HAP-1 (cell line): ENCODE data around the gene LIX1L.
A peak's percentile ranks its signal among the peaks of the same experiment; 100 is the strongest.

Source experiments
- DNase-seq, 2 experiments: peaks; one replicate each; pipeline ENCODE4 v3.0.0-alpha.2; 2016 to 2020; ENCODE audit warnings: low spot score in 2 of 2
- H3K27me3 ChIP-seq: fragments of 250-450 bp; sonication (Bioruptor Pico); 2 replicates; pipeline ENCODE4 v1.5.1; 2020; ENCODE audit warnings: low read depth, mild to moderate bottlenecking, moderate library complexity
- H3K36me3 ChIP-seq: fragments of 250-450 bp; sonication (Bioruptor Pico); replicated peaks from 2 replicates; pipeline ENCODE4 v1.5.1; 2020; ENCODE audit warnings: mild to moderate bottlenecking
- H3K4me1 ChIP-seq: fragments of 250-450 bp; sonication (Bioruptor Pico); 2 replicates; pipeline ENCODE4 v1.5.1; 2020; ENCODE audit warnings: mild to moderate bottlenecking
- H3K4me3 ChIP-seq: fragments of 250-450 bp; sonication (Bioruptor Pico); 2 replicates; pipeline ENCODE4 v1.5.1; 2020; ENCODE audit warnings: mild to moderate bottlenecking, moderate library complexity
- H3K9me3 ChIP-seq: fragments of 250-450 bp; sonication (Bioruptor Pico); 2 replicates; pipeline ENCODE4 v1.5.1; 2020; ENCODE audit warnings: mild to moderate bottlenecking, moderate library complexity
- in situ Hi-C: fragments of 300-500 bp; cut with MboI; formaldehyde crosslinking; loops from 3 replicates; pipeline ENCODE4 v1.14.3; 2020; ENCODE audit warnings: low sequenced_read_pairs, inconsistent platforms, mixed read lengths

The LIX1L gene

GRCh38 chr1:145957443-145958319 lies at the start of gene LIX1L:
TSS of gene LIX1L (minus strand) at chr1:145958017. CDS start at chr1:145957927, 90 bp downstream.
- peaks cover 31% of the 10 kb centered on the region for H3K4me1 ChIP-seq
- no peaks in the 10 kb centered on the region for H3K36me3 ChIP-seq
- H3K9me3 ChIP-seq, result no peaks in the 10 kb centered on the region
- H3K27me3 ChIP-seq, result no peaks in the 10 kb centered on the region
- DNase-seq, result peak; percentile 98 to 99
- in situ Hi-C loops, result no loop called here
- peak within 1 kb of the TSS; percentile 46 for H3K4me3 ChIP-seq

- DNase-seq, result no peak
- peaks cover 5% of the 10 kb centered on the region for H3K4me1 ChIP-seq
- in situ Hi-C loops, result no loop called here
- no peak overlapping the region for H3K4me3 ChIP-seq
- no peaks in the 10 kb centered on the region for H3K36me3 ChIP-seq
- no peaks in the 10 kb centered on the region for H3K9me3 ChIP-seq
- H3K27me3 ChIP-seq, result no peaks in the 10 kb centered on the region
Measured at GRCh38 chr1:146001709-146002108, 43.9 kb upstream of the LIX1L start.

GRCh38 chr1:145999321-146000024 lies 41.7 kb upstream of the LIX1L start:
- Histone ChIP-seq H3K9me3 (no peaks in the 10 kb centered on the region), H3K4me1 (peaks cover 10% of the 10 kb centered on the region), H3K27me3 (no peaks in the 10 kb centered on the region), H3K36me3 (peaks cover 10% of the 10 kb centered on the region), H3K4me3 (no peak overlapping the region)
- DNase-seq, result no peak
- in situ Hi-C loops, result no loop called here

GRCh38 chr1:145997718-145998023 lies 39.9 kb upstream of the LIX1L start:
- H3K4me1 ChIP-seq, result peaks cover 12% of the 10 kb centered on the region
- no peak for DNase-seq
- H3K4me3 ChIP-seq, result no peak overlapping the region

GRCh38 chr1:145997016-145997717 lies 39.4 kb upstream of the LIX1L start:
- H3K36me3 ChIP-seq, result peaks cover 26% of the 10 kb centered on the region
- in situ Hi-C loops, result no loop called here
- no peaks in the 10 kb centered on the region for H3K27me3 ChIP-seq
- H3K4me1 ChIP-seq, result peaks cover 12% of the 10 kb centered on the region
- H3K4me3 ChIP-seq, result peak overlapping the region; percentile 50
- DNase-seq, result no peak
- H3K9me3 ChIP-seq, result no peaks in the 10 kb centered on the region

More at GRCh38 chr1:145997718-145998023, 39.9 kb upstream of the LIX1L start:
- in situ Hi-C loops, result no loop called here
- Histone ChIP-seq H3K9me3 (no peaks in the 10 kb centered on the region), H3K36me3 (peaks cover 26% of the 10 kb centered on the region), H3K27me3 (no peaks in the 10 kb centered on the region)

- Histone ChIP-seq H3K9me3 (no peaks in the 10 kb centered on the region), H3K4me1 (peaks cover 12% of the 10 kb centered on the region), H3K27me3 (no peaks in the 10 kb centered on the region), H3K4me3 (peak within 1 kb of the TSS; percentile 50), H3K36me3 (peaks cover 26% of the 10 kb centered on the region)
- in situ Hi-C loops, result no loop called here
- peak; percentile 91 to 98 for DNase-seq
Measured at GRCh38 chr1:145996433-145997015, 38.7 kb upstream of the LIX1L start, which contains the start of gene TXNIP. TSS of gene TXNIP (minus strand) at chr1:145996579. CDS start at chr1:145996266, 313 bp downstream.

GRCh38 chr1:145995964-145996432 lies 38.2 kb upstream of the LIX1L start:
- Histone ChIP-seq H3K4me3 (peak overlapping the region; percentile 50), H3K4me1 (peaks cover 12% of the 10 kb centered on the region), H3K36me3 (peaks cover 26% of the 10 kb centered on the region), H3K9me3 (no peaks in the 10 kb centered on the region), H3K27me3 (no peaks in the 10 kb centered on the region)
- in situ Hi-C loops, result no loop called here
- peak in 1 of 2 experiments; percentile 29 for DNase-seq

- Histone ChIP-seq H3K4me1 (peaks cover 12% of the 10 kb centered on the region), H3K4me3 (peak overlapping the region; percentile 50), H3K27me3 (no peaks in the 10 kb centered on the region), H3K9me3 (no peaks in the 10 kb centered on the region), H3K36me3 (peaks cover 26% of the 10 kb centered on the region)
- in situ Hi-C loops, result no loop called here
- DNase-seq, result no peak
Measured at GRCh38 chr1:145995148-145995881, 37.5 kb upstream of the LIX1L start.

- H3K9me3 ChIP-seq, result no peaks in the 10 kb centered on the region
- H3K4me1 ChIP-seq, result peaks cover 12% of the 10 kb centered on the region
- DNase-seq, result no peak
- peak overlapping the region; percentile 50 for H3K4me3 ChIP-seq
- peaks cover 26% of the 10 kb centered on the region for H3K36me3 ChIP-seq
- in situ Hi-C loops, result no loop called here
- no peaks in the 10 kb centered on the region for H3K27me3 ChIP-seq
Measured at GRCh38 chr1:145994391-145995120, 36.7 kb upstream of the LIX1L start.

GRCh38 chr1:145993618-145994390 lies 36.0 kb upstream of the LIX1L start:
- no peak for DNase-seq
- Histone ChIP-seq H3K4me1 (peaks cover 12% of the 10 kb centered on the region), H3K9me3 (no peaks in the 10 kb centered on the region), H3K27me3 (no peaks in the 10 kb centered on the region), H3K4me3 (no peak overlapping the region; the same call in 1 of the 2 replicates), H3K36me3 (peaks cover 26% of the 10 kb centered on the region)
- in situ Hi-C loops, result no loop called here

- H3K4me1 ChIP-seq, result peaks cover 12% of the 10 kb centered on the region
- no peak for DNase-seq
- in situ Hi-C loops, result no loop called here
- no peaks in the 10 kb centered on the region for H3K27me3 ChIP-seq
- peaks cover 26% of the 10 kb centered on the region for H3K36me3 ChIP-seq
- no peak overlapping the region for H3K4me3 ChIP-seq
- H3K9me3 ChIP-seq, result no peaks in the 10 kb centered on the region
Measured at GRCh38 chr1:145992958-145993617, 35.3 kb upstream of the LIX1L start.
